Kidney epithelial cell (primary cell): ENCODE measurements around the gene UVSSA. TPM values are rescaled to one million over a fixed set of nuclear protein-coding genes. Genes with fewer than 3 reads are reported as not detected.

ENCODE experiments used
- DNase-seq: peaks from one replicate; pipeline ENCODE4 v3.0.0-alpha.2; 2010; ENCODE audit warnings: low read depth
- H3K27me3 ChIP-seq: 2 replicates; pipeline ENCODE4 v1.6.0; 2011; ENCODE audit warnings: low read length; ENCODE audit not compliant: control insufficient read depth, insufficient read depth
- H3K36me3 ChIP-seq: 2 replicates; pipeline ENCODE4 v1.5.1; 2011; ENCODE audit warnings: low read length; ENCODE audit not compliant: control insufficient read depth, insufficient read depth
- H3K4me3 ChIP-seq: 2 replicates; pipeline ENCODE4 v1.5.1; 2011; ENCODE audit warnings: low read depth, mild to moderate bottlenecking, control low read depth, low read length
- total RNA-seq: library from RNA; depleted of rRNA; stranded (reverse); fragments of >200 nt; gene quantifications from 2 replicates; pipeline ENCODE4 v1.2.3, GENCODE V29; 2015
- TF ChIP-seq, protein P1 (sequence below): IDR thresholded peaks from 2 replicates; pipeline ENCODE4 v1.5.1; 2011; ENCODE audit warnings: mild to moderate bottlenecking, moderate library complexity, low read length, control low read depth, inconsistent platforms; ENCODE audit not compliant: insufficient read depth, poor library complexity, severe bottlenecking

The UVSSA gene
- total RNA-seq, 1 donor from 2014 or later, result 13.0 TPM

DNA sequence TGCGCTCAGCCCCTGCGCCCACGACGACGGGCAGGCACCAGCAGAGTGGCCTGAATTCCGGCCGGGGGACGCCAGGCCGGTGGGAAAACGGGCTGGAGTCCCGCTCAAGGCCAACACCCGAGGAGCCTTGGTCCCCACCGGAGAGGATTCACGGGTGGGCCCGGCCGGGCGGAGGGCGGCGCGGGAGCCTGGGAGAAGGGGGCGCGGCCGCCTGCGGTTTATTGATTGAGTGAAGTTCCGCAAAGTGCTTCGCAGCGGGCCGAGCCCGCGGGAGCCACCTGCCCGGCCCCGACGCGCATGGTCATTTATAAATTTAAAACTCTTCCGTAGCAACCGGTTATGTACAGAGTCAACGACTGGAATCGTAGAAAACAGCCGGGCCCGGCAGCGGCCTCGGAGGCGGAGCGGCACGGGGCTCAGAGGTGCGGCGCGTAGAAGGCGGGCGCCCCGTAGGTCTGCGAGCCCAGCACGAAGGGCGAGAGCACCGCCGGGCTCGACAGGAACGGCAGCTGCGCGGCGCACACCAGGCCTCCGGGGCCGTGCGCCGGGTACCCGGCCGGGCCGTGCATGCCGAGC, 55.6 kb downstream of the UVSSA start:
- Histone ChIP-seq H3K4me3 (no peak overlapping the region), H3K27me3 (peaks cover 78% of the 10 kb centered on the region), H3K36me3 (no peaks in the 10 kb centered on the region)
- TF ChIP-seq, protein P1, sequence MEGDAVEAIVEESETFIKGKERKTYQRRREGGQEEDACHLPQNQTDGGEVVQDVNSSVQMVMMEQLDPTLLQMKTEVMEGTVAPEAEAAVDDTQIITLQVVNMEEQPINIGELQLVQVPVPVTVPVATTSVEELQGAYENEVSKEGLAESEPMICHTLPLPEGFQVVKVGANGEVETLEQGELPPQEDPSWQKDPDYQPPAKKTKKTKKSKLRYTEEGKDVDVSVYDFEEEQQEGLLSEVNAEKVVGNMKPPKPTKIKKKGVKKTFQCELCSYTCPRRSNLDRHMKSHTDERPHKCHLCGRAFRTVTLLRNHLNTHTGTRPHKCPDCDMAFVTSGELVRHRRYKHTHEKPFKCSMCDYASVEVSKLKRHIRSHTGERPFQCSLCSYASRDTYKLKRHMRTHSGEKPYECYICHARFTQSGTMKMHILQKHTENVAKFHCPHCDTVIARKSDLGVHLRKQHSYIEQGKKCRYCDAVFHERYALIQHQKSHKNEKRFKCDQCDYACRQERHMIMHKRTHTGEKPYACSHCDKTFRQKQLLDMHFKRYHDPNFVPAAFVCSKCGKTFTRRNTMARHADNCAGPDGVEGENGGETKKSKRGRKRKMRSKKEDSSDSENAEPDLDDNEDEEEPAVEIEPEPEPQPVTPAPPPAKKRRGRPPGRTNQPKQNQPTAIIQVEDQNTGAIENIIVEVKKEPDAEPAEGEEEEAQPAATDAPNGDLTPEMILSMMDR, result no peak
- no peak for DNase-seq

- H3K27me3 ChIP-seq, result peaks cover 82% of the 10 kb centered on the region
- no peak for DNase-seq
- TF ChIP-seq, protein P1, result no peak
These were observed 56.2 kb downstream of the UVSSA start for GRCh38 chr4:1403177-1403583.

DNA sequence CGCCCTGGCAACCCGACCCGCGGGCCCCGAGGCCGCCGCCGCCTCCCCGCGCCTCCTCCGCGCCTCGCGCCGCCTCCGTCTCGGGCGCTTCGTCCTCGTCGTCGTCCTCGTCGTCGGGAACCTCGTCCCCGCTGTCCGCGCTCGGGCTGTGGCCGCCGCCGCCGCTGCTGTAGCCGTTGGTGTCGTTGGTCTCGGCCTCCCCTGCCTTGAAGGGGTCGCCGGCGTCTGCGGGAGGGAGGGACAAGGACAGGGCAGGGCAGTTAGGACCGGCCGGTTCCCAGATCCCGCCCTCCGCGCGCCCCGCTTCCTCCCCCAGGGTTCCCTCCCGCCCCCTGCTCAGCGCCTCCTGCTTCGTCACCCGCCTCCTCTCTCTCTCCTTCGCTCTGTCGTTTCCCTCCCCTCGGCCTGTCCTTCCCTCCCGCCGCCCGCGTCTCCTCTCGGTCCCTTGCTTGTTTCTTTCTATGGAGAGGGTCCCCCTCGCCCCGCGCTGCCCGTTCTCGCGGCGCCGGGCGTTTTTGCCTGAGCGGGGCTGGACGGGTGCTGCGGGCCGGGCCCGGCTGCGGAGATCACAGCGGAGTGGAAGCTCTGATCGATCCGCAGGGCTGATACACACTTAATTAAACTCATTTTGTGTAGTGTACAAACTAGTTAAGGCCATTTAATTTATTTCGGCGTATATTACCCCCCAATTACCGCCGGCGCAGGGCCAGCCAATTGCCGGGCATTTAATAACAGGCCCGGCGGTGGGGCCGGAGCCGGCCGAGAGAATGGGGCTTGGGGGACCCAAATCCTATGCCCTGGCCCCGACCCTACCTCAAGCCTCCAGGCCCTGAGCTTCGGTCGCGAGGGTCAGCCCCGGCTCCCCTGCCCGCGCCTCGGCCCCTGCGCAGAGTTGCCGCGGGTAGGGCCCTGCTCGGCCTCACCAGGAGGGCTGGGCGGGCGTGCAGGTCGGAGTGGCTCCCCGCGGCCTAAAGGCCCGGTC, 56.9 kb downstream of the UVSSA start:
- DNase-seq, result no peak
- no peak overlapping the region for H3K4me3 ChIP-seq
- no peaks in the 10 kb centered on the region for H3K36me3 ChIP-seq
- H3K27me3 ChIP-seq, result peaks cover 89% of the 10 kb centered on the region
- TF ChIP-seq, protein P1, result no peak

More at GRCh38 chr4:1403177-1403583, 56.2 kb downstream of the UVSSA start:
- no peak overlapping the region for H3K4me3 ChIP-seq
- H3K36me3 ChIP-seq, result no peaks in the 10 kb centered on the region

- Histone ChIP-seq H3K27me3 (peaks cover 91% of the 10 kb centered on the region), H3K4me3 (no peak overlapping the region), H3K36me3 (no peaks in the 10 kb centered on the region)
- TF ChIP-seq, protein P1, result no peak
- DNase-seq, result no peak
These were observed 57.7 kb downstream of the UVSSA start for GRCh38 chr4:1404573-1405253.

DNA sequence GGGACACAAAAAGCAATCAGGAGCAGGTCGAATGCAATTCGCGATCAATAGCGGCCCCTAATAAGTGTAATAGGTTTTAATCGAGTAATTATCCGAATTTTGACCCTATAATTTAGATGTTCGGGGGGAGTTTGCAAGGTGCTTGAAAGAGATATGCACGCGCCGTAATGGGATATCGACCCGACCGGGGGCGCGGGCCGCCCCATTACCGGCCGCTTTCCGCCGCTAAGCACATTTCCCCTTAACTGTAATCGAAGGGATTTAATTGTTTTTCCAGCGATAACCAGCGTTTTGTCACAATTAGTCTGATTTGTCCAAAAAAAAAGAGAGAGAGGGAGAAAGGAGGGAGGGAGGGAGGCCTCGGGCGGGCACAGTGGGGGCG, 58.2 kb downstream of the UVSSA start:
- peaks cover 90% of the 10 kb centered on the region for H3K27me3 ChIP-seq
- TF ChIP-seq, protein P1, result no peak
- DNase-seq, result no peak
- H3K36me3 ChIP-seq, result no peaks in the 10 kb centered on the region
- no peak overlapping the region for H3K4me3 ChIP-seq
